Raji (cell line): ENCODE results near the gene S1PR5.

Experiments
- POLR2A ChIP-seq: IDR thresholded peaks from 2 replicates; pipeline ENCODE4 v1.6.1; 2011; ENCODE audit warnings: low read depth, low read length, control low read depth; ENCODE audit not compliant: insufficient read depth

Gene S1PR5

DNA sequence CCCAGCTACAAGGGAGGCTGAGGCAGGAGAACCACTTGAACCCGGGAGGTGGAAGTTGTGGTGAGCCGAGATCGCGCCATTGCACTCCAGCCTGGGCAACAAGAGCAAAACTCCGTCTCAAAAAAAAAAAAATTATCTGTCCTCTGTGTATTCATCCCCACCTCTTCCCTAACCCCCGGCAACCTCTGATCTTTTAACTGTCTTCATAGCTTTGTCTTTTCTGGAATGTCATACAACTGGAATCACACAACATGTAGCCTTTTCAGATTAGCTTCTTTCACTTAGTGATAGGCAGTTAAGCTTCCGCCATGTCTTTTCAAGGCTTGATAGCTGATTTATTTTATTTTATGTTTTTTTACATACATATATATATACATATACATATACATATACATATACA lies 8.4 kb upstream of the S1PR5 start:
- no peak for TF ChIP-seq POLR2A

DNA sequence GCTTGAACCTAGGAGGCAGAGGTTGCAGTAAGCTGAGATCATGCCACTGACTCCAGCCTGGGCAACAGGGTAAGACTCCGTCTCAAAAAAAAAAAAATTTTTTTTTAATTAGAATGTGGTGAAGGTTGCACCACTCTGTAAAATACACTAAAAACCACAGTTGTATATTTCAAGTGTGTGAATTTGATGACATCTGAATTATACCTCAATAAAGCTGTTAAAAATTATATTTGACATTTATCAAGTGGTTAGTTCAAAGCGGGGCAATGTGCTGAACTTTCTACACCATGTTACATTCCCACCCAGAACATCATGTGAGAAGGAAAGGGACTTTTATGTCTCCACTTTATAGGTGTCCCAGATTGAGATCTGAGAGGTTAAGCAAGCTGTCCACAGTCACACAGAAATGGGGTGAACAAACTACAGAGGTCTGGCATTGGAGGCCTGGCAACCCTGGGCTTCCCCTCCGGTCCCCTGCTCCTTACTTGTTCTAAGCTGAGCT lies 5.9 kb upstream of the S1PR5 start:
- TF ChIP-seq POLR2A = no peak

DNA sequence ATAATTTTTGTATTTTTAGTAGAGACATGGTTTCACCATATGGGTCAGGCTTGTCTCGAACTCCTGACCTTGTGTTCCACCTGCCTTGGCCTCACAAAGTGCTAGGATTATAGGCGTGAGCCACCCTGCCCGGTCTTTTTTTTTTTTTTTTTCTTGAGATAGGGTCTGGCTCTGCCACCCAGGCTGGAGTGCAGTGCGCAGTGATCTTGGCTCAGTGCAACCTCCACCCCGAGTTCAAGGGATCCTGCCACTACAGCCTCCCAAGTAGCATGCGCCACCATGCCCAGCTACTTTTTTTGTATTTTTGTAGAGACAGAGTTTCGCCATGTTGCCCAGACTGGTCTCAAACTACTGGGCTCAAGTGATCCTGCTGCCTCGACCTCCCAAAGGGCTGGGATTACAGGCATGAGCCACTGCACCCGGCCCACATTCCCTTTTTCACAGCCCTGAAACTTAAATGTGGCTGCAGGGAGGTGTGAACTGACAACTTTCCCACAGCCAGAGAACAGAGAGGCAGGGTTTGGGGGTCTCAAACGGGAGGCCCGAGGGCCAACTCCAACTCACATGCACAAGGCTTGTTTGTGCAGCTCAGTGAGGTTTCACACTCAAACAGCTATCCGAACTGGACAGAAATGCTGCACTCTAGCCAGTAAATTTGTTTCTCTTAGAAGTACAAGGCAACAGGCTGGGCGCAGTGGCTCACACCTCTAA lies 4.4 kb upstream of the S1PR5 start:
- TF ChIP-seq POLR2A = no peak

DNA sequence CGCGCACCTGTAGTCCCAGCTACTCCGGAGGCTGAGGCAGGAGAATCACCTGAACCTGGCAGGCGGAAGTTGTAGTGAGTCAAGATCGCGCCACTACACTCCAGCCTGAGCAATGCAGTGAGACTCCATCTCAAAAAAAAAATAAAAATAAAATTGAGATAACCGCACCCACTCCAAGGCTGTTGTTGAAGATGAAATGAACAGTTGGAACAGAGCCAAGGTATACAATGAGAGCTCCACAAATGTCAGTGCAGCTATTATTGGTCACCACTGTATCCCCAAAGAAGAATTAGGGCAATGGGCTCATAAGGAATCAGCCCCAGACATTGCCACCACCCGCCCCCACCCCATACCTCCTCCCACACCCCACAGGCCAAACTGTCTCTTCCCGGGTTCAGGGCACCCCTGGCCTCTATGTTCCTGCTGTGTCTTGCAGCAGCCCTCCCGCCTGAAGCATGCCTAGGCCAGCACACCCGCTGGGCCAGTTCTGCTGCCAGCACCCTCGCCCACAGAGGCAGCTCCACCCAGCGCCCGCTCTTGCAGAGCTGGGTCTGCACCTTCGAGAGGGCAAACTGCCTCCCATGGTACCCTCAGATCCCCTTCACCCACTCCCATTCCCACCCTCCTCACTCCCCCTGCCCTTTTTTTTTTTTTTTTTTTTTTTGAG lies 3.5 kb upstream of the S1PR5 start:
- no peak for TF ChIP-seq POLR2A

DNA sequence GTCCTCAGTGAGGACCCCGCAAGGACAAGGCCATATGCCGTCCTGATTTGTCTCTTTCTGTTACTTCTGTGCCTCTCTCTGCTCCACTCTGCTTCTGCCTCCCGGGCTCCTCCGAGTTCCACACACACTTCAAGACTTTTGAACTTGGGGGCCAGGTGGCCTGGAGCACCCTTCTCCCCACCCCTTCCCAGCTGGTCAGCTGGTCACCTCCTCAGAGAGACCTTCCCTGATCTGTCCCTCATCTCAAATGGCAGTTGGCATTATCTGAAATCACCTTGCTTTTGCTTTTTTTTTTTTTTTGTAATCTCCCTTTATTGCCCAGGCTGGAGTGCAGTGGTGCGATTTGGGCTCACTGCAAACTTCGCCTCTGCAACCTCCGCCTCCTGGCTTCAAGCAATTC lies 2.2 kb upstream of the S1PR5 start:
- no peak for TF ChIP-seq POLR2A

DNA sequence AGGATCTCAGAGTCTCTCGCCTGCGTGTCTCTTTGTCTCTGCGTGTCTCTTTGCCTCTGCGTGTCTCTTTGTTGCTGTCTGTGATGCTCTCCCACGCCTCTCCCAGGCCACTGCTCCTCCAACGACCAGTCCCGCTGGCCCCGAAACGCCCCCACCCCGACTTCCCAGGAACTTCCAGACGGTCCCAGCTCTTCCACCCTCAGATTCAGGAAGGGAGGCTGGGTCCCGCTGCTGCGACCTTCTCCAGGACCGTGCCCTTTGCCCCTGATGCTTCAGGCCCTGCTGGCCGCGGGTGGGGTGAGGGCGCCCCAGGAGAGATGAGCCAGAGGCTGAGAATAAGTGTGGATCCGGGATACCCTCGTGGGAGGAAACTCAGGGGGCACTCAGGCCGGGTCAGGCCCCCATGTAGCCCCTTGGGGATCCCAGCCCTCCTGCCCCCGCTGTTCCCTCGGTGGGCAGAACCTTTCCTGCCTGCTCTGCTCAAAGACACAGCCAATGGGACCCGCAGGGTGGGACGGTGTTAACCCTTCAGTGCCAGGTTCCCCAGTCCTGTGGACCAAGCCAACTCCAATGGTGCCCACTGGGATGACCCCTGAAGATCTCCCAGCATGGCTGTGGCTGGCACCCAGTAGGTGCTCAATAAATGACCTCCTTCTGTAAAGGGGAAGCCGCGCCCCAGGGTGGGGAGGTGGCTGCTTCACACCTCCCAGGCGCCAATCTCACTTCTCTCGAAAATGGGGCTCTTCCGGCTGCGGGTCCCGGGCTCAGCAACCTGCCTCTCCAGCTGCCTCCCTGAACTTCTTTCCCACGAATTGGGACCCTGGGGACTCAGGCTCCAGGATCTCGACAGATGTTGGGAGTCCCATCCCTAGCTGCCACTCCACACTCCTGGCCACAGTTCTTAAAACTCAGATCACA lies 1.5 kb upstream of the S1PR5 start:
- TF ChIP-seq POLR2A = no peak

DNA sequence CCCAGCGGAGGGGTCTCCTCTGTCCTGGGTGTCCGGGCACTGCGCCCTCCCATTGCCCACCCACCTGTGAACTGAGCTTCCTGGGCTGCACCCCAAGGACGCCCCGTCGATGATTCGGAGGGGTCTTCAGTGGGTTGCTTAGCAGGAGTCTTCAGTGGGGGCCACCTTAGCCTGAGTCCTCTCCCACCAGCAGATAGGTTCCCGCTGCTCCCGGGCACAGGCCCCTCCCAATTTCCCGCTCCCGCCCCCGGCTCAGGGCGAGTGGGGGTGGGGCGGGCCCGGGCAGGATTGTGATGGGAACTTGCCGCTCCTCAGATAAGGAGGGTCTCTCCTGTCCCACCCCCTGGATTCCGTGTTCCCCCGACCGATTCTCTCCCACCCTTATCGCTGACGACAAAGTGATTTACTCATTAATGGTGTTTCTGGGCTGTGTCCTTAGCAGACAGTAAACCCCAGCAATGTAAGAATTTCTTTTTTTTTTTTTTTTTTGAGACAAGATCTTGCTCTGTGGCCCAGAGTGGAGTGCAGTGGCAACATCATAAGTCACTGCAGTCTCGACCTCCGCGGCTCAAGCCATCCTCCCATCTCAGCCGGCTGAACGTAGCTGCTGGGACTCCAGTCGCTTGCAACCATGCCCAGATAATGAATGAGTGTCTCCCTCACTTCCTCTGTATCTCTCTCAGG lies 655 bp upstream of the S1PR5 start:
- no peak for TF ChIP-seq POLR2A

DNA sequence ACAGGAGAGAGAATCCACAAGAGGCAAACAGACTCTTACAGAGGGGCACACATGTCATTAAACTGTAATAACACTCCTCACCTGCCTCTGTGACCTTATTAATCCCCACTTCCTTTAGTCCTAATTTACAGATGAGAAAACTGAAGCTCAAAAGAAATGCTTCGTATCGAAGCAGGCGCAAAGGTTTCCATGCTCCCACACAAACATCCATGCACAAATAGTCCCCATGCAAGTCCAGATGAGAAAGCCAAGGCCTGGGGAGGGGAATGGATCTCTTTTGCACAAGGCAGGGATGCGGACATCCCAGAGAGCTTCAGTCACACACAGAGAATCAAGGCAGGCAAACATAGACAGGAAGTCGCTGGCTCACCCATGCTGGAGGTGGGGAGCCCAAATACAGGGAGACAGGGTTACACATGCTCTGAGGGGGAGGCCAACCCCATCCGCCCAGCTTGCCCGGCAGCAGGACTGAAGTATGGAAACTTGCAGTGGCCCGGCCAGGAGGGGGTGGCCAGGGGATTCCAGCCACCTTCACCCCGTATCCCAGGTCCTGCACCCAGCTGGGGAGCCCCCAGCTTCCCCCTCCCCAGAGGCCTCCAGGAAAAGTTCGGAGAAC lies 468 bp downstream of the S1PR5 start:
- no peak for TF ChIP-seq POLR2A

DNA sequence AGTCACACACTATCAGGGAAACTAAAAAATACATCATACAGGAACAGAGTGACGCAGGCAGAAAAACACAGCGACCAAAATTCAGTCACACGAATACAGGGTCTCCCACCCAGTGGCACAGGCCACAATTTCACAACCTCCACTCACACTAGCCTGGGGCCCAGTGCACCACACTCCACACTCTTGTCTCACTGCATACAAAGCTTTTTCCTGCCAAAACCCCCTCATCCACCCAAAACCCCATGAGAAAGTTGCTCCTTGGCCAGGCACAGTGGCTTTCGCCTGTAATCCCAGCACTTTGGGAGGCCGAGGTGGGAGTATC lies 1.2 kb downstream of the S1PR5 start:
- no peak for TF ChIP-seq POLR2A

DNA sequence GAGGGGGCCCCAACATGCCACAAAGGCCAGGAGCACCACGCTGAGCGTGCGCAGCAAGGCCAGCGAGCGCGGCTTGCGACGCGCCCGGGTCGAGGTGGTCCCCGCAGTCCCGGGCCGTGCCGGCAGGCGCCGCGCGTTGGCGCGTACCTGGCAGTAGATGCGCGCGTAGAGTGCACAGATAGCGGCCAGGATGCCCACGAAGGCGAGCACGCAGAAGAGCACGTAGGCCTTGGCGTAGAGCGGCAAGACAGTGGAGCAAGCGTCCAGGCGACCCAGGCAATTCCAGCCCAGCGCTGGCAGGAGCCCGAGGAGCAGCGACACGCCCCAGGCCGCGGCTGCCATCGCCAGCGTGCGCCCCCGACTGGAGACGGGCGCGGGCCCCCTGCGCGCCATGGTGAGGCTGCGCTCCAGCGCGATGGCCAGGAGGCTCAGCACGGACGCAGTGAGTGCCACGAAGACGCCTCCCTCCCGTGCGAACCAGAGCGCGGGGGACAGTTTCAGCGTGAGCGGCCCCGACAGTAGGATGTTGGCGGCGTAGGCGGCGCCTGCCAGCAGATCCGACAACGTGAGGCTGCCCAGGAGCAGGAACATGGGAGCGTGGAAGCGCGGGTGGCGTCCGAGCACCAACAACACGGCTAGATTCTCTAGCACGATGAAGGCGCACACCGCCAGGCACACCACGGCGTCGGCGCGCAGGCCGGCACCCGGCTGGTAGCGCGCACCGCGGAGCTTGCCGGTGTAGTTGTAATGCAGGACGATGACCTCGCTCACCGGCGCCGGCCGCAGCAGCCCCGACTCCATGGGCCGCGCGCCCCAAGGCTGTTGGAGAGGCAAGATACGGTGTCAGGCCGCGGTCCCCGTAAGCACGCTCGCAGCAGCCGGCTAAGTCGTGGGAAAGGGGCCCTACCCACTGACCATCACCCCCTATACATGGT lies 2.8 kb downstream of the S1PR5 start:
- no peak for TF ChIP-seq POLR2A

DNA sequence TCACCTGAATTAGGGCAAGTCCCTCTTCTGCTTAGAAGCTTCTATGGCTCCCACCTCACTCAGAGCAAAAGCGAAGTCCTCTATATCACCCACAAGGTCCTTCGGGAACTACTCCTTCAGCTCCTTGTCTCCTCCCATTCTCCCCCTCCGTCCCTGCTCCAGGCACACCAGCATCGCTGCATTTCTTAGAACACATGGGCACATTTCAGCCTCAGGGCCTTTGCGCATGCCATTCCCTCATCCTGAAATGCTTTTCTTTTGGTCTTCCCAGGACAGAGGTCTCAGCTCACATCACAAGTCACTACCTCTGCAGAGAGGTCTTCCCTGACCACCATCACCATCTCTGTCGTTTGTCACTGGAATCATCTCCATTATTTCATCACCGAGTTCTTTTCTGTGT lies 4.0 kb downstream of the S1PR5 start:
- TF ChIP-seq POLR2A = no peak

DNA sequence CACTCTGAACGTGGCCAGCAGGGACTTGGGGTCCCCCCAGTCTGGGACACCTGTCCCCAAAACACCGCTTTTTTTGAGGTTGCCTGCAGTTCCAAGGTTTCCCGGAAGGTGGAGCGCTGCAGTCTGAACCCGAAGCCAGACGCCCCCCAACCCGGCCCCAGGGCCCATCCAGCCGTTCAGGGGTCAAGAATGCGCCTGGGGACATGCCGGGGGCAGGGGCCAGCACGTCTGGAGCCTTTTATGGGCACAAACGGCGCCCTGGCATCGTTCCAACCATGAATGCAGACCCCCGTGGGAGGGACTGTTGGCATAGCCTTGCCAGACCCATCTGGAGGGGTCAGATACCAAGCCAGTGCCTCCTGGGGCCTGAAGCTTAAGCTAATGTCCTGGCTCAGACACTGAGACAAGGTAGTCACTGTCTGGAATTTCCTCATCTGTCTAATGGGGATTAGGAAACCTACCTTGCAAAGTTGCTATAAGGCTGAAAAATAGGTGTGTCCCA lies 6.9 kb downstream of the S1PR5 start:
- TF ChIP-seq POLR2A = no peak

DNA sequence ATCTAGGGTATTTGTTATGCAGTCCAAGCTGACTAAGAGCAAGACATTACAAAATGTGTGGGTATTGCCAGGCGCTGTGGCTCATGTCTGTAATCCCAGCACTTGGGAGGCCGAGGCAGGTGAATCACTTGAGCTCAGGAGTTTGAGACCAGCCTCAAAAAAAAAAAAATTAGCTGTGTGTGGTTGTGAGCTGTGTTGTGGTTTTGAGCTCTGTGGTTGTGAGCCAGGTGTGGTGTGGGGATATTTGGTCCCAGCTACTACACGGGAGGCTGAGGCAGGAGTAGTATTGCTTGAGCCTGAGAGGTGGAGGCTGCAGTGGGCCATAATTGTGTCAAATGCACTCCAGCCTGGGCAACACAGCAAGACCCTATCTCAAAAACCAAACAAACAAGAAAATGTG lies 8.5 kb downstream of the S1PR5 start:
- no peak for TF ChIP-seq POLR2A

DNA sequence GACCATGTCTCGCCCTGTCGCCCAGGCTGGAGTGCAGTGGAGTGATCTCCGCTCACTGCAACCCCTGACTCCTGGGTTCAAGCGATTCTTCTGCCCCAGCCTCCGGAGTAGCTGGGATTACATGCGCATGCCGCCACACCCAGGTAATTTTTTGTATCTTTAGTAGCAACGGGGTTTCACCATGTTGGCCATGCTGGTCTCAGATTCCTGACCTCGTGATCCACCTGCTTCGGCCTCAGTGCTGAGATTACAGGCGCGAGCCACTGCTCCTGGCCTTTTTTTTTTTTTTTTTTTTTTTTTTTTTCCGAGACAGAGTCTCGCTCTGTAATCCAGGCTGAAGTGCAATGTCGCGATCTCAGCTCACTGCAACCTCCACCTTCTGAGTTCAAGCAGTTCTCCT lies 9.2 kb downstream of the S1PR5 start:
- TF ChIP-seq POLR2A = no peak
